ENCODE measurements around the gene HECA.
"Not testable (repeated sequence)": the region's sequence is repeated elsewhere in the genome, so short reads cannot be mapped to it uniquely, and the experiment has no call there.

HECA gene

DNA sequence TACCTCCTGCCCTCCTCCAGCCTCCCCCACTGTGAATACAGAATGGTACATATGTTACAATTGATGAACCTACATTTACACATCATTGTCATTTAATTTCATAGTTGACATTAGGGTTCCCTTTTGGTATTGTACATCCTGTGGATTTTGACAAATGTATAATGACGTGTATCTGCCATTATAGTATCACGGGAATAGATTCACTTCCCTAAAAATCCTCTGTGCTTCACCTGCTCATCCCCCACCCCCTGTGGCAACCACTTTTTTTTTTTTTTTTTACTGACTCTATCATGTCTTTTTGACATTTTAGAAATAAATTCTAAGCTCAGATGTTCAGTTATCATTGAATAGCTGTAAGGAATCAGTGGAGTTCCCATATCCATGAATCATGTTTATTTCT lies 30.4 kb downstream of the HECA start:
- DNase-seq: no peak

GRCh38 chr6:139166238-139166955 lies 31.5 kb downstream of the HECA start:
- DNase-seq: no peak

DNA sequence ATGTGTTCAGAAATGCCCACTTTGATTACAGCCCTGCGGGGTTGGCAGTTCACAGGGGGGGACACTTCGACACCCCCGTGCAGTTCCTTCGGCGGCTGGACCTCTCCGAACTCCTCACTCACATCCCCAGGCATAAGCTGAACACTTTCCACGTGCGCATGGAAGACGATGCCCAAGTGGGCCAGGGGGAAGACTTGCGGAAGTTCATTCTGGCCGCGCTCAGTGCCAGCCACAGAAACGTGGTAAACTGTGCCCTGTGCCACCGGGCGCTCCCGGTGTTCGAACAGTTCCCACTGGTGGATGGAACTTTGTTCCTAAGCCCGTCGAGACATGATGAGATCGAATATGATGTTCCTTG lies 32.1 kb downstream of the HECA start:
- no peak for DNase-seq

GRCh38 chr6:139172151-139172550 lies 37.3 kb downstream of the HECA start:
- DNase-seq: no peak

GRCh38 chr6:139172567-139172966 lies 37.7 kb downstream of the HECA start:
- DNase-seq: no peak

GRCh38 chr6:139173172-139173571 lies 38.3 kb downstream of the HECA start:
- no peak for DNase-seq

DNA sequence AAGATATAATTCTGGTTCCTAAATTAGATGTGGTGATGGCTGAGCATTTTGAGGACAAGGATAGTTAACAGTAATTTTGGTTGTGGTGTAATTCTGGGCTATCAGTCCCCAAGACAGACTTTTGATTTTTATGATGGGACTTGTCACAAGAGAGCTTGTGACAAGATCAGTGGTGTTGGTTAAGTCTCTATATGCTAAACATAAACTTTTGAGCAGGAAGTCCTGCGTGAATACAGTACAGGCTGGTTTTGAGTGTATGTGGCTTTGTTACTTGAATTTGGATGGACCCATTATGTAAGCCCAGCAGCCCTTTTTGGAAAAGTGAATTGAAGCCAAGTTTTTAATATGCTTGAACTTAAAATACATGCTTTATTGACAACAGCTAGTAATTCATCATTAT lies 38.9 kb downstream of the HECA start:
- DNase-seq: no peak

- no peak for DNase-seq
Observed at GRCh38 chr6:139174961-139175360, 40.1 kb downstream of the HECA start.

DNA sequence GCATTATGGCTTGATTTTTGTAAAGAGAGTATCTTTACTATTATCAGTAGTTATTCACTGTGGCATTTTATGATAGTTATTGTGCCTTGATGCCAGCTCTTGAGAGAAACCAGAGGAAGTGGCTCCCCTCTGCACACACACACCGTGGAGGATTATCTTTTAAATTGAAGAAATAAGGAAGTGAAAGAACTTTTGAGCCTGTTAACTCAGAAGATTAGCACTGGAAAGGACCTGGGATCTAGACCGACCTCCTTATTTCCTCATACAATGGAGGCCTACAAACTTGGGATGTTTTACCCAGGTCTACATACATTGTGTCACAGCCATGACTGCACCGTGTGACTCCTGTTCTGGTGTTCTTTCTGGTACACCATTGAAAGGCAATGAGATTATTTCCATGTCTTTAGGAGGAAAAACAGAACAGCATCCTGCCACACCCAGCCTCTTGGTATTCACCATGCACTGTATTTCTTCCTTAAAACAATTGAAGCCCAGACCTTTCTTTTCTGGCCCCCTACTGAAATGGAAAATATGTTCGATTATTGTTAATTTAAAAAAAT lies 40.6 kb downstream of the HECA start:
- DNase-seq: no peak

- no peak for DNase-seq
Observed at GRCh38 chr6:139181236-139181635, 46.4 kb downstream of the HECA start.

DNA sequence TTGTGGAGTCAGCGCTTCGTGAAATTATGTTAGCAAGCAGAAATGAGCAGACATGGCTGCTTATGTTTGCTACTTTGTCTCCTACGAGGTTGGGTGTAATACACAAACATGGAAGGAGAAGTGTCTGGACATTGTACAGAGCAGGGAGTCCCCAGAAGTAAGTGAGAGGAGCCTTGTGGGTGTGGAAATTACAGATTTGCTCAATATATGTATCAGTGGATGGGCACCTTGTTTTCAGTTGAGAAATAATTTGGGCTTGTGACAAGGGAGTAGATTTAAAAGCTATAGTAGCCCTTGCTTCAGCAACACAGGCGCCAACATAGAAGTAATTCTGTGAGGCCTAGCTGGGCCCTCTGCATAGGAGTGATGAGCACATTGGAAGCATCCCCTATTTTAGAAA lies 49.2 kb downstream of the HECA start:
- no peak for DNase-seq

GRCh38 chr6:139184459-139184858 lies 49.6 kb downstream of the HECA start:
- no peak for DNase-seq

DNA sequence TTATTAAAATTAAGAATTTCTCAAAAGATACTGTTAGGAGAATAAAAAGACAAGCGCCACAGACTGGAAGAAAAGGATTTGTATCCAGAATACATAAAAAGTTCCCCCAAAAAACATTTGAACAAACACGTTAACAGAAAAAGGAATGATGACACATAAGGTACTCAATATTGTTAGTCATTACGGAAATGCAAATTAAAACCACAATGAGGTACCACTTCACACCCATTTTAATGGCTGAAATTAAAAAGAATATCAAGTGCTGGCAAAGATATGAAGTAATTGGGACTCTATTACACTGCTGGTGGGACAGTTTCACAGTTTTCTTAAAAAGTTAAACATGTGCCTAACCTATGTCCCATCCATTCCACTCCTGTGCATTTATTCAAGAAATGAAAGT lies 51.4 kb downstream of the HECA start:
- no peak for DNase-seq

GRCh38 chr6:139186692-139187091 lies 51.8 kb downstream of the HECA start:
- DNase-seq: no peak

DNA sequence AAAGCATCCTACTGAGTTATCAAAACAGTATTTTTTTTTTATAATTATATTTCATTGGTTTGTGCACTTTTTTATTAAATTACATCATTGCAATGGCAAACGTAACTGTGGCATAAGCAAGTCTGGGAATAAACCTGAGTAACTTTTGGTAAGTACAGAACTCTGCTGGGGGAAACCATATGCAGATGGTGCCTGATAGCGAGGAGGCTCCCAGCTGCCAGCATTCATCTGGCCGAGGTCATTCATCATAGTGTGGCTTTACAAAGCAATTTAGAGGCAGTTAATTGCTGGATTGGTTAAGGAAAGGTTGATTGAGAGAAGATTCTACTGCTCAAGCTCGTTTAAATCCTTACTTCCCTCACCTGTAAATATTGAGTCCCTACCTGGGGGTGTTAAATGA lies 52.6 kb downstream of the HECA start:
- DNase-seq: no peak

DNA sequence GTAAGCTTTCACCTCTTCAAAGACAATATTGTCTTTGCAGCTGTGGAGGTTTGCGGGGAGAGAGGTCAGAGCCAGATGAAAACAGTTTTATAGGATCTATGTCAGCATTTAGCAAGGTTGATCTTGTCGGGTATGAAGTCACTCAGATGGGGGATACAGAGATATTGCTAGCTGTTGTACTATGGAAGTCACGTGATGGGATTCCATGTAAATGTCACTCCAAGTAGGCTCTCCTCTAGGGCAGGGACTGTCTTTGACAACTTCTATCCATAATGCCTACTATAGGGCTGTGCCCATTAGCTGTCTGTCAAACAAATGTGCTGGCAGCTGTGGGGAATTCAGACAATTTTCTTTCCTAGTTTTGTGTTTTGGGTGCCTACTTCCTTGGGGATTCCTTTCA lies 54.8 kb downstream of the HECA start:
- DNase-seq: no peak

- no peak for DNase-seq
Observed at GRCh38 chr6:139194740-139195139, 59.9 kb downstream of the HECA start.

DNA sequence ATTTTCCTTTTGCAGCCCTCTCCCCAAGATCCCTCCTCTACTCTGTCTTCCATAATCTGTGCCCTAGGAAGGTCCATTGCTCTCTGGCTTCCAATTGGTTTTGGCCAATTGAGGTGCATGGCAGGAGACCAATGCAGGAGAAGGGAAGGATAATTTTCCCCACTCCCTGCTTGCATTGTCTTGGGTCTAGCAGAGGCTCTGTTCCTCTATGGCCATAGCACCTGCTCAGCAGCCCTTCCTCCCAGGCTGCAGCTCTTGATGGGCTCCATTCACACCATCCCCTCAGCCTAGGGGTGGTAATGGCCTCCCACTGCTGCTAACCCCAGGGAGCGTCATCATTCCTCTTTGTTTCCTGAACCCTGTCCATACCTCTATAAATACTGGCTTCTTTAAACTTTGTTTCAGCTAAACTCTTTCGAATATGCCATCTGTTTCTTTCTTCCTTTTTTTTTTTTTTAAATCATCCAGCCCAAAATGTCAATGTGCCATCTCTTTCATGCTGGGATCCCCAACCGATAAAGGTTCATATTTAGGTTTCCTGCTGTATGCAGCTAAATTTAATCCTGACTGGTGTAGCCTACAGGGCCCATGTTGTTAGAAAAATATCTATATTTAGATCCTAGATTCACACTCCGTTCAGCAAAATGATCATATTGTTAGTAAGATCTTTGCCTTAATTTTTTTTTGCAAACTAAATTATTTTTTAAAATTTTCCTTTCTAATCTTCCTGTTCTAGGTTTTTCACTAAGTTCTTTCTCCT lies 63.8 kb downstream of the HECA start:
- DNase-seq: no peak

GRCh38 chr6:139201378-139201777 lies 66.5 kb downstream of the HECA start:
- no peak for DNase-seq

DNA sequence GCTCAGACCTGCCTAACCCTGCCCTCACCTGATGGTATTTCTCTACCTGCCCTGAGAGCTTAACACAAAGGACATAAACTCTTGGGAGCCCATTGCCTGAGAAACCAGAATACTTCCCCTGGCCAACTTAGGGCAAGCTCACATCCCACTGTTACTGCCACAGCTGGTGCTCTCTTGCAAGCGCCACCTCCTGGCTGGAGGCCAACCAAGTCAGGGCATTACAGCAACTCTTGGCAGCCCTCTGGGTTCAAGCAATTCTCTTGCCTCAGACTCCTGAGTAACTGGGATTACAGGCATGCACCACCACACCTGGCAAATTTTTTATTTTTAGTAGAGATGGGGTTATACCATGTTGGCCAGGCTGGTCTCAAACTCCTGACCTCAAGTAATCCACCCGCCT lies 70.1 kb downstream of the HECA start:
- no peak for DNase-seq

DNA sequence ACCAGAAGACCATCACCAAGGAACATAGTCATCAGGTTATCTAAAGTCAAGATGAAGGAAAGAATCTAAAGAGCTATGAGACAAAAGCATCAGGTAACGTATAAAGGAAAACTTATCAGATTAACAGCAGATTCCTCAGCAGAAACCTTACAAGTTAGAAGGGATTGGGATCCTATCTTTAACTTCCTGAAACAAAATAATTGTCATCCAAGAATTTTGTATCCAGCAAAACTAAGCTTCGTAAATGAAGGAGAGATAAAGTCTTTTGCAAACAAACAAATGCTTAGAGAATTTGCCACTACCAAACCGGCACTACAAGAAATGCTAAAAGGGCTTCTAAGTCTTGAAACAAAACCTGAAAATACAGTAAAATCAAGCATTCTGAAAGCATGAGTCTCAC lies 71.0 kb downstream of the HECA start:
- DNase-seq: no peak

GRCh38 chr6:139210766-139211165 lies 75.9 kb downstream of the HECA start:
- DNase-seq: not testable (repeated sequence)

GRCh38 chr6:139212460-139212859 lies 77.6 kb downstream of the HECA start:
- not testable (repeated sequence) for DNase-seq

- DNase-seq: peak; percentile 70
Observed at GRCh38 chr6:139219271-139219729, 84.4 kb downstream of the HECA start.

Data from activated CD8-positive, alpha-beta memory T cell treated with anti-CD3 and anti-CD28 coated beads, Interleukin-2, amount 50 U/mL, for 4 hours (primary cell).